K562 (cell line): Measurements from ENCODE around the gene CDS2. TPM values are rescaled to one million over a fixed set of nuclear protein-coding genes. Genes with fewer than 3 reads are reported as not detected.

ENCODE experiments used
- ARHGAP35 ChIP-seq: fragments of 450-650 bp; IDR thresholded peaks from 2 replicates; pipeline ENCODE4 v1.6.1; 2018; ENCODE audit not compliant: partially characterized antibody
- BACH1 ChIP-seq: fragments of 200-800 bp; sonication (Bioruptor generic); IDR thresholded peaks from 2 replicates; pipeline ENCODE4 v1.6.1; 2016; ENCODE audit warnings: missing genetic modification characterization, missing compliant biosample characterization
- MBD2 ChIP-seq: sonication (generic); IDR thresholded peaks from 2 replicates; pipeline ENCODE4 v1.6.1; 2016; ENCODE audit warnings: low read depth, borderline replicate concordance
- NR3C1 ChIP-seq: sonication (generic); formaldehyde crosslinking; IDR thresholded peaks from 2 replicates; pipeline ENCODE4 v1.8.1; 2022; ENCODE audit warnings: missing genetic modification reagents
- SLC30A9 ChIP-seq: fragments of 250-450 bp; sonication (Bioruptor Pico); IDR thresholded peaks from 2 replicates; pipeline ENCODE4 v1.8.0; 2022; ENCODE audit warnings: mild to moderate bottlenecking, moderate library complexity
- SRSF7 ChIP-seq: fragments of 200-400 bp; formaldehyde crosslinking; optimal IDR thresholded peaks from 2 replicates; pipeline ENCODE3; 2017; ENCODE audit warnings: mild to moderate bottlenecking, low read depth, low read length
- SUPT5H ChIP-seq: fragments of 450-650 bp; IDR thresholded peaks from 2 replicates; pipeline ENCODE4 v1.6.1; 2016
- TRIM28 ChIP-seq: fragments of 450-650 bp; IDR thresholded peaks from 2 replicates; pipeline ENCODE4 v1.6.1; 2017
- ZBTB7A ChIP-seq: IDR thresholded peaks from 2 replicates; pipeline ENCODE4 v1.6.1; 2011; ENCODE audit warnings: low read depth, mild to moderate bottlenecking, low read length, moderate library complexity, borderline replicate concordance; ENCODE audit not compliant: control insufficient read depth
- ZNF12 ChIP-seq: sonication (generic); formaldehyde crosslinking; IDR thresholded peaks from 2 replicates; pipeline ENCODE4 v1.4.0; 2020; ENCODE audit warnings: mild to moderate bottlenecking, missing genetic modification reagents
- ZNF354B ChIP-seq: fragments of 250-450 bp; sonication (Bioruptor Pico); IDR thresholded peaks from 2 replicates; pipeline ENCODE4 v1.4.0; 2020
- polyA plus RNA-seq, 8 experiments: library from polyadenylated mRNA; depleted of rRNA in 4 of 8; stranded (reverse) in 5 of 8; unstranded in 3 of 8; fragments of >200 nt; fragmentation: Nextera tagmentation in 2 of 8; fragmentation: Illumina TruSeq in 1 of 8; extraction: Ambion mirVana in 2 of 8; extraction: Trizol in 1 of 8; gene quantifications; 2 replicates each; pipeline versions ENCODE4 v1.2.1 to v1.2.3, GENCODE V29; 2011 to 2014; ENCODE audit warnings: inconsistent platforms in 1 of 8, missing spikeins in 1 of 8
- total RNA-seq, 7 experiments: library from RNA; depleted of rRNA in 6 of 7; stranded (reverse); fragments of >200 nt in 6 of 7; fragmentation: Illumina TruSeq in 2 of 7; extraction: Trizol in 2 of 7; gene quantifications; 2 replicates each; pipeline versions ENCODE4 v1.2.1 to v1.2.3, GENCODE V29; 2011 to 2021; ENCODE audit warnings: low replicate concordance in 1 of 7
- TF ChIP-seq, protein P1 (sequence below): fragments of 250-450 bp; sonication (Bioruptor Pico); IDR thresholded peaks from 2 replicates; pipeline ENCODE4 v1.5.0; 2021; ENCODE audit warnings: mild to moderate bottlenecking, moderate library complexity
- TF ChIP-seq, protein P2 (sequence below): sonication (generic); formaldehyde crosslinking; IDR thresholded peaks from 2 replicates; pipeline ENCODE4 v1.8.1; 2023; ENCODE audit warnings: mild to moderate bottlenecking, missing genetic modification reagents, moderate library complexity
- TF ChIP-seq, protein P3 (sequence below): IDR thresholded peaks from 2 replicates; pipeline ENCODE4 v1.6.1; 2011; ENCODE audit warnings: borderline replicate concordance, low read depth, mild to moderate bottlenecking, moderate library complexity, low read length; ENCODE audit not compliant: insufficient read depth, poor library complexity, severe bottlenecking
- TF ChIP-seq, protein P4 (sequence below), 2 experiments: fragments of 450-650 bp; IDR thresholded peaks; 2 replicates each; pipeline ENCODE4 v1.6.1; 2016
- TF ChIP-seq, protein P5 (sequence below): conservative IDR thresholded peaks from 2 replicates; pipeline ENCODE4 v1.6.1; 2011; ENCODE audit warnings: low read depth, mild to moderate bottlenecking, low read length; ENCODE audit not compliant: control insufficient read depth
- TF ChIP-seq, protein P6 (sequence below): fragments of 250-450 bp; sonication (Bioruptor Pico); IDR thresholded peaks from 2 replicates; pipeline ENCODE4 v1.5.0; 2021

Gene CDS2
- total and polyA plus RNA-seq, 9 of the 15 experiments (the other 6 are each of a cell fraction or from before 2014, with no cell fraction given) = 6.4 to 46.4 (median 12.2) TPM

DNA sequence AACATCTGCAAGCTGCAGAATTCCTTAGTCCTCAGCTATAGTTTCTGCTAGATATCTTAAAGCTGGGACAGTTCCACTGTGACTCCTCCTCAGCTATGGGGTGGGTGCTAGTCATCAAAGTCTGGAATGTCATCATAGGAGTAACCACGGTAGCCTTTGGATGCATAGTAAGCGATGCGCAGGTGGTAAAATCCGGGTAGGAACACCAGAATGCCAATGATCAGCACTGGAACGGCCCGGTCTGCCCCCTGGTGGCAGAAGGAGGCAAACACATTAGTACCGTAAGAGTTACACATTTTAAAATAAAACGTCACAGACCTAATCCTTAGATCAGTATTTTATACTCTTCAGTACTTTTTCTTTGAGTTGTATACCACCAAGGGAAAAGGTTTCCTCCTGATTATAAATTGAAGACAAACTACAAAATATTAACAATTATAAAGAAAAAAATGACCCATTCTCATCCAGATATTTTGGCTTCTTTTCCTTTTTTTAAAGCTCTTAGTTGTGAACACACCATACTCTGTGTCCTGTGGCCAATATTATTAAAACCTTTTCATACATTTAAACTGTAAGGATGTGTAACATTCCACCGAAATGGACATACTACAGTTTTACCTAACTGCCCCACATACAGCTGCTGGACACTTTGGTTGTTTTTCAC lies 26.0 kb upstream of the CDS2 start (continued):
- TF ChIP-seq, protein P1, sequence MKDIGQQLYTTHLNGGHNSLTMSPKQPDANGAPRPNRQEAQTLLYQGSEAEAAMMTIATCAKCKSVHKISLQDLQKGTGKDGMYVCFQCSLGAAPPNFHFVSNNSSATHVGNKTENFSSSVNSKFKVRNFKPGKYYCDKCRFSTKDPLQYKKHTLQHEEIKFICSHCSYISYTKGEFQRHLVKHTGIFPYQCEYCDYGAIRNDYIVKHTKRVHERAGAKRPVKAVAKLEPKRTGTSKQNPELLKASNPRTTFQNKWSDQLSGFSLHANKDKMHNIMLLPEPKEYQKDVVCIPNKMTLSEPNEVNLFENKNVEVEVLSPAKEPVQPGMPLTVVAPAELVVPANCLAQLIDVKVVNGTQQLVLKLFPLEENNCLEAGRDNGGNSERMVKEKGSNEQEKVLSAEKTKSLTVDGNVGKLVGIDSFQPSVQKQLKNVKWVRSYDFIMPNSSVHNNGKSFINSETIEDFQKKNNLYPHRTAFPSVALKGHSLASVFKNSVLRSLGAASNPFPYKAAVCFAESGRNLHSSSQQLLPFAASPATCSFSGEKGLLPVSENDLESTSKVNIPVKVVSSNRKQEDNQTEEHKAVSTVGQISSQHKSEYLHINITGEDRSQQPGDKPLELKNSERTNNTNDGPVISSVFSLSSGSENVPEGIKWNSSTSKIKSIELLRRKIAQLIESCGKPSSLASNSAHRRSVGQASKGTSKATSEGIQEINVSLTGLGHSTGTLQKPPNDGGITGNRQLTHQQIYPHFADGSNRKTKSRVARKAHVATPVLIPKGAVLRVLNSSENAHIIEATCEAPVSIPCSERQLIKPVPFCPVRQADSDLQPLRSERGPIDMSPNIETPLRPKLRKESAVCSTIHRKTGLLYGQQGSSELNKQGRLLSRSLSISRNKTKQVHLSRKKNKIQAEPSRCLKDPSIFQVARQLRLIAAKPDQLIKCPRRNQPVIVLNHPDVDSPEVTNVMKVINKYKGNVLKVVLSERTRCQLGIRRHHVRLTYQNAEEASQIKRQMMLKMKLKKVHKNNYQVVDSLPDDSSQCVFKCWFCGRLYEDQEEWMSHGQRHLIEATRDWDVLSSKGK (CRISPR knock-in tag) = no peak
- TF ChIP-seq, protein P2, sequence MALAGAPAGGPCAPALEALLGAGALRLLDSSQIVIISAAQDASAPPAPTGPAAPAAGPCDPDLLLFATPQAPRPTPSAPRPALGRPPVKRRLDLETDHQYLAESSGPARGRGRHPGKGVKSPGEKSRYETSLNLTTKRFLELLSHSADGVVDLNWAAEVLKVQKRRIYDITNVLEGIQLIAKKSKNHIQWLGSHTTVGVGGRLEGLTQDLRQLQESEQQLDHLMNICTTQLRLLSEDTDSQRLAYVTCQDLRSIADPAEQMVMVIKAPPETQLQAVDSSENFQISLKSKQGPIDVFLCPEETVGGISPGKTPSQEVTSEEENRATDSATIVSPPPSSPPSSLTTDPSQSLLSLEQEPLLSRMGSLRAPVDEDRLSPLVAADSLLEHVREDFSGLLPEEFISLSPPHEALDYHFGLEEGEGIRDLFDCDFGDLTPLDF (CRISPR knock-in tag) = no peak
- no peak for TF ChIP-seq SLC30A9
- no peak for TF ChIP-seq ARHGAP35
- TF ChIP-seq, protein P3, sequence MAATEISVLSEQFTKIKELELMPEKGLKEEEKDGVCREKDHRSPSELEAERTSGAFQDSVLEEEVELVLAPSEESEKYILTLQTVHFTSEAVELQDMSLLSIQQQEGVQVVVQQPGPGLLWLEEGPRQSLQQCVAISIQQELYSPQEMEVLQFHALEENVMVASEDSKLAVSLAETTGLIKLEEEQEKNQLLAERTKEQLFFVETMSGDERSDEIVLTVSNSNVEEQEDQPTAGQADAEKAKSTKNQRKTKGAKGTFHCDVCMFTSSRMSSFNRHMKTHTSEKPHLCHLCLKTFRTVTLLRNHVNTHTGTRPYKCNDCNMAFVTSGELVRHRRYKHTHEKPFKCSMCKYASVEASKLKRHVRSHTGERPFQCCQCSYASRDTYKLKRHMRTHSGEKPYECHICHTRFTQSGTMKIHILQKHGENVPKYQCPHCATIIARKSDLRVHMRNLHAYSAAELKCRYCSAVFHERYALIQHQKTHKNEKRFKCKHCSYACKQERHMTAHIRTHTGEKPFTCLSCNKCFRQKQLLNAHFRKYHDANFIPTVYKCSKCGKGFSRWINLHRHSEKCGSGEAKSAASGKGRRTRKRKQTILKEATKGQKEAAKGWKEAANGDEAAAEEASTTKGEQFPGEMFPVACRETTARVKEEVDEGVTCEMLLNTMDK = peak; percentile 63
- no peak for TF ChIP-seq ZNF354B (CRISPR knock-in tag)
- no peak for TF ChIP-seq ZNF12 (CRISPR knock-in tag)
- TF ChIP-seq SUPT5H = no peak
- TF ChIP-seq, protein P4, sequence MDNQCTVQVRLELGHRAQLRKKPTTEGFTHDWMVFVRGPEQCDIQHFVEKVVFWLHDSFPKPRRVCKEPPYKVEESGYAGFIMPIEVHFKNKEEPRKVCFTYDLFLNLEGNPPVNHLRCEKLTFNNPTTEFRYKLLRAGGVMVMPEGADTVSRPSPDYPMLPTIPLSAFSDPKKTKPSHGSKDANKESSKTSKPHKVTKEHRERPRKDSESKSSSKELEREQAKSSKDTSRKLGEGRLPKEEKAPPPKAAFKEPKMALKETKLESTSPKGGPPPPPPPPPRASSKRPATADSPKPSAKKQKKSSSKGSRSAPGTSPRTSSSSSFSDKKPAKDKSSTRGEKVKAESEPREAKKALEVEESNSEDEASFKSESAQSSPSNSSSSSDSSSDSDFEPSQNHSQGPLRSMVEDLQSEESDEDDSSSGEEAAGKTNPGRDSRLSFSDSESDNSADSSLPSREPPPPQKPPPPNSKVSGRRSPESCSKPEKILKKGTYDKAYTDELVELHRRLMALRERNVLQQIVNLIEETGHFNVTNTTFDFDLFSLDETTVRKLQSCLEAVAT (IDR thresholded peaks at IDR 0.05) = no peak
- no peak for TF ChIP-seq SRSF7
- no peak for TF ChIP-seq NR3C1 (CRISPR knock-in tag)
- TF ChIP-seq, protein P5, sequence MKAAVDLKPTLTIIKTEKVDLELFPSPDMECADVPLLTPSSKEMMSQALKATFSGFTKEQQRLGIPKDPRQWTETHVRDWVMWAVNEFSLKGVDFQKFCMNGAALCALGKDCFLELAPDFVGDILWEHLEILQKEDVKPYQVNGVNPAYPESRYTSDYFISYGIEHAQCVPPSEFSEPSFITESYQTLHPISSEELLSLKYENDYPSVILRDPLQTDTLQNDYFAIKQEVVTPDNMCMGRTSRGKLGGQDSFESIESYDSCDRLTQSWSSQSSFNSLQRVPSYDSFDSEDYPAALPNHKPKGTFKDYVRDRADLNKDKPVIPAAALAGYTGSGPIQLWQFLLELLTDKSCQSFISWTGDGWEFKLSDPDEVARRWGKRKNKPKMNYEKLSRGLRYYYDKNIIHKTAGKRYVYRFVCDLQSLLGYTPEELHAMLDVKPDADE = no peak
- no peak for TF ChIP-seq BACH1
- no peak for TF ChIP-seq ZBTB7A
- TF ChIP-seq MBD2 = no peak
- TF ChIP-seq TRIM28 = no peak
- TF ChIP-seq, protein P6, sequence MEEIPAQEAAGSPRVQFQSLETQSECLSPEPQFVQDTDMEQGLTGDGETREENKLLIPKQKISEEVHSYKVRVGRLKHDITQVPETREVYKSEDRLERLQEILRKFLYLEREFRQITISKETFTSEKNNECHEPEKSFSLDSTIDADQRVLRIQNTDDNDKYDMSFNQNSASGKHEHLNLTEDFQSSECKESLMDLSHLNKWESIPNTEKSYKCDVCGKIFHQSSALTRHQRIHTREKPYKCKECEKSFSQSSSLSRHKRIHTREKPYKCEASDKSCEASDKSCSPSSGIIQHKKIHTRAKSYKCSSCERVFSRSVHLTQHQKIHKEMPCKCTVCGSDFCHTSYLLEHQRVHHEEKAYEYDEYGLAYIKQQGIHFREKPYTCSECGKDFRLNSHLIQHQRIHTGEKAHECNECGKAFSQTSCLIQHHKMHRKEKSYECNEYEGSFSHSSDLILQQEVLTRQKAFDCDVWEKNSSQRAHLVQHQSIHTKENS = no peak
